Stomach (tissue), 9 donors: ENCODE results near the gene CACNA2D3. TPM values are rescaled to one million over a fixed set of nuclear protein-coding genes. Genes with fewer than 3 reads are reported as not detected.

ENCODE experiments used
- DNase-seq, 2 donors: peaks; one replicate each; pipeline versions ENCODE4 v3.0.0 to v3.0.0-alpha.2; 2013 to 2019
- H3K27ac ChIP-seq, 5 donors: fragments of 200-600 bp in 4 of 5; sonication (generic) in 4 of 5; one replicate each; pipeline ENCODE4 v1.5.1; 2013 to 2019; ENCODE audit warnings: mild to moderate bottlenecking in 1 of 5, moderate library complexity in 1 of 5
- H3K27me3 ChIP-seq, 3 donors: fragments of 200-600 bp; sonication (generic); one replicate each; pipeline ENCODE4 v1.5.1; 2017 to 2019; ENCODE audit warnings: mixed run types in 1 of 3
- H3K36me3 ChIP-seq, 4 donors: fragments of 200-600 bp; sonication (generic); 1 replicate in 3 of 4; 2 replicates in 1 of 4; pipeline ENCODE4 v1.5.1; 2016 to 2019
- H3K4me1 ChIP-seq, 4 donors: fragments of 200-600 bp; sonication (generic); one replicate each; pipeline ENCODE4 v1.5.1; 2016 to 2019
- H3K4me3 ChIP-seq, 4 donors: fragments of 200-600 bp; sonication (generic) in 3 of 4; one replicate each; pipeline ENCODE4 v1.5.1; 2016 to 2019; ENCODE audit warnings: mild to moderate bottlenecking in 1 of 4
- H3K9me3 ChIP-seq, 4 donors: fragments of 200-600 bp; sonication (generic); one replicate each; pipeline ENCODE4 v1.5.1; 2016 to 2019
- EP300 ChIP-seq: sonication (generic); formaldehyde crosslinking; IDR thresholded peaks from one replicate; pipeline ENCODE4 v1.6.1; 2017; ENCODE audit warnings: antibody characterized with exemption
- POLR2A ChIP-seq, 4 donors: fragments of 450-650 bp; IDR thresholded peaks; one replicate each; pipeline ENCODE4 v1.6.1; 2016; ENCODE audit warnings: antibody characterized with exemption in 4 of 4, control low read depth in 2 of 4, mild to moderate bottlenecking in 1 of 4, moderate library complexity in 1 of 4
- POLR2AphosphoS5 ChIP-seq, 3 donors: sonication (generic); formaldehyde crosslinking; IDR thresholded peaks; one replicate each; pipeline ENCODE4 v1.6.1; 2016; ENCODE audit warnings: antibody characterized with exemption in 3 of 3
- WGBS, 5 donors: extraction: QIAGEN DNeasy Blood & Tissue Kit in 3 of 5; methylation state at CpG; one replicate each; pipeline versions ENCODE4 v1.1.5 to v1.1.7; 2013 to 2018; 5-methylcytosine and 5-hydroxymethylcytosine counted together
- intact Hi-C: fragments of 100-400 bp; cut with DNase I; formaldehyde crosslinking; loops from one replicate; pipeline ENCODE4 v1.15.1; 2023; ENCODE audit warnings: low total_unique reads
- polyA plus RNA-seq, 3 donors: library from polyadenylated mRNA; stranded (reverse); fragments of 200-250 nt; gene quantifications; one replicate each; pipeline ENCODE4 v1.2.3, GENCODE V29; 2013
- total RNA-seq, 5 donors: library from RNA; depleted of rRNA; stranded (reverse); fragments of >200 nt; gene quantifications; one replicate each; pipeline versions ENCODE4 v1.1.0 to v1.2.3, GENCODE V29; 2014 to 2016
- TF ChIP-seq, protein P1 (sequence below), 7 experiments: fragments of 450-650 bp in 4 of 7; fragments of 200-600 bp in 3 of 7; sonication (generic) in 3 of 7; IDR thresholded peaks; one replicate each; pipeline ENCODE4 v1.5.1; 2016 to 2019; ENCODE audit warnings: antibody characterized with exemption in 7 of 7, control low read depth in 2 of 7, mild to moderate bottlenecking in 1 of 7
- donor health status: healthy with polysubstance abuse.
- donor health status: Bipolar disorder and iron deficiency.
- donor health status: healthy.

The CACNA2D3 gene
- total and polyA plus RNA-seq, 8 donors = 0.56 to 54.0 (median 2.9) TPM; not detected in 1

DNA sequence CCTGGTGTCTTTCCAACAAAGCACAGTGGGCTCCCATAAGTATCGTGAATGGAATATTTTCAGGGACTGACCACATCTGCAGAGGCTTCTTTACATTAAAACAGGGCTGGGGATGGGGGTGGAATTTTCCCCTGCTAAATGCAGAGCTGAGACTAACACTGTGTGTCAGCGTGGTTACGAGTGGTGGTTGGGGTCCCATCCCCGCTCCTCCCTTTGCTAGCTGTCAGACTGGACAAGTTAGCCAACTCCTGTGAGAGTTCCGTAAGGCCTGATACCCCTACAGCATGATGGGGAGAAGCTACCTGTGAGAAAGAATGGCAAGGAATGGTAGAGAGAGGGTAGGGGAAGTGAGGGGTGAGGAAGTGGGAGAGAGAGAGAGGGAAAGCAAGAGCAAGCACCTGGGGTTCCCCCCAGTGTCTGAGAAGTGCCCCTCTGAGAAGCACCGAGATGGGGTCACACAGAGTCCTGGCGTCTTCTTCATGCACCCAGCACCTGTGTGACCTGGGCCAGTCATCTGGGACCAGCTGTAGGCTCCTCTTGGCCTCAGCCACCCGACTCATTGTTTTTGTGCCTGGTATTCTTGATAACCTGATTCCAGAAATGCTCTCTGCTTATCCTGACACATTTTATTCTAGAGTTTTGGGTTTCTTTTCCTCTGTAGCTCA lies 395.8 kb downstream of the CACNA2D3 start:
- no peak for DNase-seq
- Histone ChIP-seq H3K27me3 (no peaks in the 10 kb centered on the region), H3K4me1 (no peaks in the 10 kb centered on the region), H3K4me3 (no peak overlapping the region), H3K9me3 (peaks cover 0 to 17% (median 3%) of the 10 kb centered on the region in 4 donors), H3K27ac (no peak overlapping the region), H3K36me3 (no peaks in the 10 kb centered on the region)
- no peak for TF ChIP-seq POLR2A (IDR thresholded peaks at IDR 0.05)
- TF ChIP-seq, protein P1, sequence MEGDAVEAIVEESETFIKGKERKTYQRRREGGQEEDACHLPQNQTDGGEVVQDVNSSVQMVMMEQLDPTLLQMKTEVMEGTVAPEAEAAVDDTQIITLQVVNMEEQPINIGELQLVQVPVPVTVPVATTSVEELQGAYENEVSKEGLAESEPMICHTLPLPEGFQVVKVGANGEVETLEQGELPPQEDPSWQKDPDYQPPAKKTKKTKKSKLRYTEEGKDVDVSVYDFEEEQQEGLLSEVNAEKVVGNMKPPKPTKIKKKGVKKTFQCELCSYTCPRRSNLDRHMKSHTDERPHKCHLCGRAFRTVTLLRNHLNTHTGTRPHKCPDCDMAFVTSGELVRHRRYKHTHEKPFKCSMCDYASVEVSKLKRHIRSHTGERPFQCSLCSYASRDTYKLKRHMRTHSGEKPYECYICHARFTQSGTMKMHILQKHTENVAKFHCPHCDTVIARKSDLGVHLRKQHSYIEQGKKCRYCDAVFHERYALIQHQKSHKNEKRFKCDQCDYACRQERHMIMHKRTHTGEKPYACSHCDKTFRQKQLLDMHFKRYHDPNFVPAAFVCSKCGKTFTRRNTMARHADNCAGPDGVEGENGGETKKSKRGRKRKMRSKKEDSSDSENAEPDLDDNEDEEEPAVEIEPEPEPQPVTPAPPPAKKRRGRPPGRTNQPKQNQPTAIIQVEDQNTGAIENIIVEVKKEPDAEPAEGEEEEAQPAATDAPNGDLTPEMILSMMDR (IDR thresholded peaks at IDR 0.05) = no peak
- no peak for TF ChIP-seq POLR2AphosphoS5 (IDR thresholded peaks at IDR 0.05)
- no peak for TF ChIP-seq EP300
- intact Hi-C loops = no loop called here
- WGBS, 5 donors = 68 to 85% (median 79%) methylated on average over 8 of the region's 8 CpGs

DNA sequence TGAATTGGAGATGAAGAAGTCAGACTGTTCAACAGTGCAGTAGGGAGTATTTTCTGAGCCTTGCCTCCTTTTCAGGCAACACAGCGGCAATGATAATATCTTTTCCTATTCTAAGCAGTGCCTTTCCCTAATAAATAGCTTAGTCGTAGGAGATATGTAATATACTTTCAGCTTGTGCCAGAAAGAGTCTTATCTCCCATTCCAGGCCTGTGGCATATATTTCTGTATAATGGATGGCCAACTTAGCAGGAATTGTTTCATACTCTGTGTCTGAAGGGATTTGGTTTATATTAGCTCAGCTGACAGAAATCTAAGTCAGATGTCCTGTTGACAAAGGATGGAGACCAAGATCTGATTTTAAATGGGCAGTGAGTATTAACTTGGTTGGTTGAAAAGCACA lies 397.1 kb downstream of the CACNA2D3 start:
- TF ChIP-seq EP300 = no peak
- TF ChIP-seq, protein P1 (IDR thresholded peaks at IDR 0.05) = no peak
- no peak for TF ChIP-seq POLR2AphosphoS5 (IDR thresholded peaks at IDR 0.05)
- no peak for TF ChIP-seq POLR2A (IDR thresholded peaks at IDR 0.05)
- Histone ChIP-seq H3K4me1 (no peaks in the 10 kb centered on the region), H3K9me3 (peaks cover 0 to 26% (median 8%) of the 10 kb centered on the region in 4 donors), H3K4me3 (no peak overlapping the region), H3K27ac (no peak overlapping the region), H3K36me3 (no peaks in the 10 kb centered on the region), H3K27me3 (no peaks in the 10 kb centered on the region)
- intact Hi-C loops = no loop called here
- no peak for DNase-seq
- 72 to 86% (median 80%) methylated on average over 2 of the region's 2 CpGs for WGBS, 5 donors

DNA sequence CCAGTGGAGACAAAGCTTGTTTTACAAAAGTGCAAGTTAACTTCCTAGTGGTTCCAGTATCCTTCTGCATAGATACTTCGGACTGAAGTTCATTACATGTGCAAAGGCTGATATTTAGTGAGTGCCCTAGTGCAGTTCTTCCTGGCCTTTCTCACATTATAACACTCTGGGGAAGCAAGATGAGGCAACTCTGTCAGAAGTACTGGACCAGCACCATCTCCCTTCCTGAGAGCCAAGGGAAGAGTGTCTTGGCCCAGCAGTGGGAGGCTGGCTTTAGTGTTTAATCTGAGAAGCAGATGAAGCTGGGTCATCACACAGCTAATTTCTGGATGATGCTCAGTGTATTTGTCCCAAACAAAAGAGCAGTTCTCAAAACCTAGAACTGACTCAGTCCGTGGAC lies 397.7 kb downstream of the CACNA2D3 start:
- H3K4me1 ChIP-seq = no peaks in the 10 kb centered on the region
- H3K27me3 ChIP-seq = no peaks in the 10 kb centered on the region
- no peak for DNase-seq
- H3K9me3 ChIP-seq = peaks cover 0 to 31% (median 11%) of the 10 kb centered on the region in 4 donors
- 72 to 78% (median 74%) methylated on average over 2 of the region's 2 CpGs for WGBS, 5 donors
- no peak overlapping the region for H3K27ac ChIP-seq
- intact Hi-C loops = no loop called here
- H3K4me3 ChIP-seq = no peak overlapping the region
- H3K36me3 ChIP-seq = no peaks in the 10 kb centered on the region
- TF ChIP-seq POLR2A (IDR thresholded peaks at IDR 0.05) (no peak), POLR2AphosphoS5 (IDR thresholded peaks at IDR 0.05) (no peak), EP300 (no peak)
- TF ChIP-seq, protein P1 (IDR thresholded peaks at IDR 0.05) = no peak

DNA sequence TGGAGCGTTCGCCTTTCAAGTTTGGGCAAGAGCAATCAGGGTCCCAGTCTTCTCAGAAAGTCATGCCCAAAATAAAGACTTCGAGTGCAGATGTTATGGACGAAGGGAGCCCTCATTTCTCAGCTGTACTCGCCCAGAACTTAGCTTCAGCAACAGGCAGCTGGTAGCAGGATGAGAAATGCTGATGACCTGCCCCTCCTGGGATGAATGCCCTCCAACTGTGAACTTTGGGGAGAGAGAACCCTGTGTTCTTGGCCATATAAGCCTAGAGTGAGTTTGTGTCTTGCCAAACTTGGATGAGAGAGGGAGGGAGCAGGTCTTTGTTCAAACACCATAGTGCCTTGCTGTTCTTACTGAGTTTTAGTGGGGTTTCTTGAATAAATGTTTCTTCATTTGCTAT lies 405.2 kb downstream of the CACNA2D3 start:
- Histone ChIP-seq H3K27ac (peak overlapping the region in 1 of 5 donors; percentile 19), H3K27me3 (no peaks in the 10 kb centered on the region), H3K36me3 (no peaks in the 10 kb centered on the region), H3K9me3 (peaks cover 0 to 45% (median 22%) of the 10 kb centered on the region in 4 donors), H3K4me1 (peaks cover 0 to 9% (median 2%) of the 10 kb centered on the region in 4 donors), H3K4me3 (no peak overlapping the region)
- 71 to 84% (median 73%) methylated on average over 5 of the region's 5 CpGs for WGBS, 5 donors
- TF ChIP-seq POLR2A (IDR thresholded peaks at IDR 0.05) = no peak
- TF ChIP-seq EP300 = no peak
- TF ChIP-seq, protein P1 (IDR thresholded peaks at IDR 0.05) = no peak
- no peak for TF ChIP-seq POLR2AphosphoS5 (IDR thresholded peaks at IDR 0.05)
- intact Hi-C loops = no loop called here
- no peak for DNase-seq
